Hepatic stellate cell (primary cell): ENCODE data around the gene SLC7A6OS.
"Not testable (repeated sequence)": the region's sequence is repeated elsewhere in the genome, so short reads cannot be mapped to it uniquely, and the experiment has no call there.

ENCODE experiments used
- DNase-seq: peaks from one replicate; pipeline ENCODE4 v3.0.0; 2011; ENCODE audit warnings: low spot score

Gene SLC7A6OS

GRCh38 chr16:68298907-68299561 lies 11.7 kb downstream of the SLC7A6OS start:
- DNase-seq: peak; percentile 23

DNA sequence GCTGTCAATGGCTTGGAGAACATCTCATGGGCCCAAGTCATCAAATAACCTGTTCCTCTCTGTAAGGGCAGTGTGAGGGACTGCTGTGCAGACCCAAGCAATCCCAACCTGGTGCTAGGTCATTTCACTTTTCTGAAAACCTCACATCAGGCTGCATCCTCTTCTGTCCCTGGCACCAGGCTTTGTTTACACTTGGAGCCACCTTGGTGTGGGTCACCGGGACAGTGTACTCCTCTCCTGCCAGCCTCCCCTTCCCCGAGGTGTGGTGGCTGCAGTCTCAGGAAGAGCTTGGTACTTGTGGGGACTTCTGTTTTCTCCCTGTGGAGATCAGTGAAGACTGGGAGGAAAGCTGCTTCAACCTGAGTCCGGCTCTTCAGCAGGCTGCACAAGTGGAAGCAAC lies 12.4 kb downstream of the SLC7A6OS start:
- no peak for DNase-seq

DNA sequence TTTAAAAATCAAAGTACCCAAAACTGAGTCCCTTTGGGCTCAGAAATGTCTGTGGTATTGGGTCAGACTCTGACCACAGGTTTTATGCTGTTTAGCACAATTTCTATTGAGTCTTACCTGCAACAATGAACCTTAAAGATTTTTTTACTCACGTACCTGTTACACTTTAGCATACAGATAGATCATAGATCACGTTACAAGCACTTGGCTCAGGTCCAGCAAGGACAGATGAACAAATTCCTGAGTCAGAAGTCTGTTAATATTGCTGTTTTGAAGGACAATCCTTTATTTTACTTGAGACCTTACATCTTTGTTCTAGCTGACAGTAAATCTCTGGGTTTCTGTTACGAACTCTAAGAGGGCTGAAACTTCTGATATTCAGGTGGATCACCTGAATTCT lies 12.8 kb downstream of the SLC7A6OS start:
- no peak for DNase-seq

GRCh38 chr16:68296693-68297092 lies 14.1 kb downstream of the SLC7A6OS start:
- no peak for DNase-seq

DNA sequence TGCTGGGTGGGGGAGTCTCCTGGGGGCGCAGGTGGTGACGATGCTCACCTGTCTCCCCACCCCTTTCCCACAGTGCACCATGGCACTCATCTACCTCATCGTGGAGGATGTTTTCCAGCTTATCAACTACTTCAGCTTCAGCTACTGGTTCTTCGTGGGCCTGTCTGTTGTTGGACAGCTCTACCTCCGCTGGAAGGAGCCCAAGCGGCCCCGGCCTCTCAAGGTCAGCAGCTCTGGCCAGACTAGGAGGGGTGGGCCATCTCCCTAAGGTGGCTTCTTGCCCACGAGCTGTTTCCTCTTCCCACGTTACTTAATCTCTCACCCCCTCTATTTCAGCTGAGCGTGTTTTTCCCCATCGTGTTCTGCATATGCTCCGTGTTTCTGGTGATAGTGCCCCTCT lies 14.5 kb downstream of the SLC7A6OS start:
- no peak for DNase-seq

- no peak for DNase-seq
Observed at GRCh38 chr16:68292425-68292824, 18.3 kb downstream of the SLC7A6OS start.

- no peak for DNase-seq
Observed at GRCh38 chr16:68291227-68291626, 19.5 kb downstream of the SLC7A6OS start.

GRCh38 chr16:68290450-68290849 lies 20.3 kb downstream of the SLC7A6OS start:
- no peak for DNase-seq

DNA sequence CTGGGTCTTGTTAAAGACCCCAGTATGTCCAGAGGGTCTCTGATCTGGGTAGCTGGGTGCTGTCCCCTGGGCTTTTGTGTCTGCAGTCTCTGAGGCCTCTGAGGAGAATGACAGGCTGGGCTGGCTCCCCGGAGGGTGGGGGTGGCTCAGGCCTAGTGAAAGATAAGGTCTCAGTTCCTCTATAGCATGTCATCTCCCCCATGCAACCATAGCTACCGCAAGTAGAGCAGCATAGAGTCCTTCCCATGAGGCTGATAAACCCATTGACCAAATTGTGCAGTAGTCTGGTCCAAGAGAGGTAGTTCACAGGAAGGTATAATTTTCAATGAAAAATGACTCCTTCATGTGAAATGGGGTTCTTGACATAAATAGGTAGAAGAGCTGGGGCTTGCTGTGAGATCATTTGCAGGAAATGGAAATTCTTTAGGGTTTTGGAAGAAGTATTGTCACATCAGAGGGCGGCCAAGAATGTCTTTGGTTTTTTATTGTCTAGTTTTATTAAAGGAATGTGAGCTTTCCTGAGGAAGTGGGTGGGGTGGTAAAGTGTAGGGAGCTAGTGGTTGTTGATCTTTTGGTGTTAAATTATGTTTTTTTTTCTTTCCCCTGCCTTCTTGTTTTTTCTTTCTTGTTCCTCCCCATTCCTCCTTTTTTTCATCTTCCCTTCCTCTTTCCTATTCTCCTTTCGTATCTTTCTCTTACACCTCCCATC lies 21.0 kb downstream of the SLC7A6OS start:
- DNase-seq: no peak

DNA sequence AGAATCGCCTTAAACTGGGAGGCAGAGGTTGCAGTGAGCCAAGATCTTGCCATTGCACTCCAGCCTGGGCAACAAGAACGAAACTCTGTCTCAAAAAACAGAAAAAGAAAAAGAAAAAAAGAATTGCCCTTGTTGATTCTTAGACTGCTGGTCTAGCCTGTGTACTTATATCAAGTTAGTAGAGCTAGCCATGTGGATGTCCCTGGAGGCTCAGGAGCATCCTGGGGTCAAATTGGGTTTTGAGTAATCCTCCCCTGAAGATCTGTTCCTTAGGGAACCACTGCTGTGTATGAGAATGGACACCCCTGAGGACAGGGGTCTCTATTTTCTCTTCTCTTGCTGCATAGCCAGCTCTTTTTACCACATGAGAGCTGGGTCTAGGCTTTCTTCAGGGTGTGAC lies 21.5 kb downstream of the SLC7A6OS start:
- DNase-seq: no peak

DNA sequence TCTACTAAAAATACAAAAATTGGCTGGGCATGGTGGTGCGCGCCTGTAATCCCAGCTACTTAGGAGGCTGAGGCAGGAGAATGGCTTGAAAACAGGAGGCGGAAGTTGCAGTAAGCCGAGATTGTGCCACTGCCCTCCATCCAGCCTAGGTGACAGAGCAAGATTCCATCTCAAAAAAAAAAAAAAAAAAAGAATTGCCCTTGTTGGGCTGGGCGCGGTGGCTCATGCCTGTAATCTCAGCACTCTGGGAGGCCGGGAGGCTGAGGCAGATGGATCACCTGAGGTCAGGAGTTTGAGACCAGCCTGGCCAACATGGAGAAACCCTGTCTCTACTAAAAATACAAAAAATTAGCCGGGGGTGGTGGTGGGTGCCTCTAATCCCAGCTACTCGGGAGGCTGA lies 21.9 kb downstream of the SLC7A6OS start:
- not testable (repeated sequence) for DNase-seq

DNA sequence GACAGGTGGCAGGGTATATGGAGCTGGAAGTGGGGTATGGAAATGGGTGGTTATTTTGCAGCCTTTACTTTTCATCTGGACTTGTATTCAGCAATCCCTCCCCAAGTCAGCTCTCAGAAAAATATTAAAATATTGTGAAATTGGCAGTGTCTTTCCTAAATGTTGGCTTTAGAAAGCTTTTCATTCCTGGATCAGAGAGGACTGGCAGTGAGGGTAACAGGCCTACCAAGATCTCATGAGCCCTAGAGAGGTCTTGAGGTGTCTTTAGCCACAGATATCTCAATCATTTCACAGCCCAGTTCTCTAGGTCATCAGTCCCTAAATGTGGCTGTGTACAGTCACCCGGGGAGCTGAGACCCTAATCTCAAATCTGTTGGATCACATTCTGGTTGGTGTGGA lies 22.5 kb downstream of the SLC7A6OS start:
- DNase-seq: no peak

DNA sequence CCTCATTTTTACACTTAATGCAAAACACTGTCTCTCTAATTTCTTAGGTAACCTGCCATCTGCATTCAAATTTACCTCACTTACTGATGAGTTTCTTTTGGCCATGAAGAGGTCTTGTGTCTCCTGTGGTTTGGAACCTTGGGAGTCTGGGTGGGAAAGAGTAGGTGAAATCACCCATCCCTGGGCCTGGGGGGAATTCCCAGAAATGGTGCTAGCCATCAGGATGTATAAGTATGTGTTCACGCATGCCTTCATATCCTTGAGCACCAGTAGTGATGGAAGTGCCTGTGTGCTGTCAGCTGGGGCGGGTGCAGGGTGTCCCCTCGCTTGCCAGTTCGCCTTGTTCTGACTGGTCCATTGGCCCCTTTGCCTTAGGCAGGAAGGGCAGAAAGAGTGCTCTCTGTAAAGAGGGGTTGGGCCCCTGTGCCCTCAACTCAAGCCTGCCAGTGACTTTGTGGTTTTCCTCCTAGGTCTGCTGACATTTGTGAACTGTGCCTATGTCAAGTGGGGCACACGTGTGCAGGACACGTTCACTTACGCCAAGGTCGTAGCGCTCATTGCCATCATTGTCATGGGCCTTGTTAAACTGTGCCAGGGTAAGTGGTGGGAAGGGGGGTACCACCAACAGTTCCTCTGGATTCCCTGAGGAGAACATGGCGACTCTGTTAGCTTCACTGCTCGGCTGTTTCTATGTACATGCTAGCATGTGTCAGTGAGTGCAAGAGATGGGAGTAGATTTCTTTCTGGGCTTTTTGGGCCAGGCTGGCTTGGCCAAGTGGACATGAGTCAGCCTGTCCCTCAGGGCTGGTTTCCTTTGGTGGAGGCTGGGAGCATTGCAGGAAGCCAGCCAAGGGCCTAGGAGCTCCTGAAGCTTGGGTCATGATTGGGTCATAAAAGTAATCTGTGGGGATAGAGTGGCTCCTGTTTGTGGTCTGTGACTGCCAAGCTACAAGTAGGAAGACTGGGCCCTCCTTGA lies 23.2 kb downstream of the SLC7A6OS start:
- peak; percentile 86 for DNase-seq

DNA sequence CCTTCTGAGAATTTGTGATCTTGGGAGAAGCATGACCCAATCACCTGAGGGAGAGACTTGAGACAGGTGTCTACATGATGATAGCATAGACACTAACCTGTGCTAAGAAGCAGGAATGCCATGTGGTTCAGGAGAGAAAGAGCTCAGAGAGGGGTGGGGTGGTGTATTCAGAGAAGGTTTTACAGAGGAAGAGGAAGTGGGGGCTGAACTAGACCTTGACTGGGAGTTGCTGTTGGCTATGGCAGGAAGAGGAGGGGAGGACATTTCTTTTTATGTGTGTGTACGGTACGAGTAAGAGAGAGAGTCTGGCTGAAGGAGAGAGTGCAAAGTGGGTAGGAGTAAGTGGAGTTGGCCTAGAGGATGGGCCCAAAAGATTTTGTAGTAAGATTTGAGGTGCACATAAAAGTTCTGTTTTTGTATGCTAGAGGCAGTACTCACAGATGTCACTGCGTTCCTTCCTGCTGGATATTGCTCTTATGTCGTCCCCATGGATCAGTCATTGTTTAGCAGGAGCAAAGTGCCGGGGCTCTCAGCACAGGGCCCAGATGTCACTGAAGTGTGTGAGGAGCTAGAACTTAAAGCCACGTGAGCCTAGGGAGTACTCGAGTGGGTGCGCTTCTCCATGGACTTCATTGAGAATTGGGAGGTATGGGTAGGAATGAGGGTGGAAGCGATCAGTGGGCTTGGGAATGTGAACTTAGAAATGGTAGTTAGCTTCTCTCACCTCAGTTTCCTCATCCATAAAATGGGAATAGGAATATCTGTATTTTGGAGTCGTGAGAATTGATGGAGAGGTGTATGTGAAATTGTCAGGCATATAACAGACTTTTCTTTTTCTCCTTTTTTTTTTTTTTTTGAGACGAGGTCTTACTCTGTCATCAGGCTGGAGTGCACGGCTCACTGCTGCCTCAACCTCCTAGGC lies 24.3 kb downstream of the SLC7A6OS start:
- DNase-seq: no peak

DNA sequence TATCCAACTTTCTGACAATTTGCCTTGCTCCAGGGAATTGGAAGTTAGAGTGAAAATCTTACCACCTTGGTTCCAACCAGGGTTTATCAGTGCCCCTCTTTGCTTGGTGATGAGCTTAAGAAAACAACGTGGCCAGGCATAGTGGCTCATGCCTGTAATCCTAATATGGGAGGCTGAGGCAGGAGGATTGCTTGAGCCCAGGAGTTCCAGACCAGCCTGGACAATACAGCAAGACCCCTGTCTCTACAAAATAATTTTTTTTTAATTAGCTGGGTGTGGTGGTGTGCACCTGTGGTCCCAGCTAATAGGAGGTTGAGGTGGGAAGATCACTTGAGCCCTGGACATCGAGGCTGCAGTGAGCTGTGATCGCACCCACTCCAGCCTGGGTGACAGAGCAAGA lies 25.1 kb downstream of the SLC7A6OS start:
- DNase-seq: no peak

DNA sequence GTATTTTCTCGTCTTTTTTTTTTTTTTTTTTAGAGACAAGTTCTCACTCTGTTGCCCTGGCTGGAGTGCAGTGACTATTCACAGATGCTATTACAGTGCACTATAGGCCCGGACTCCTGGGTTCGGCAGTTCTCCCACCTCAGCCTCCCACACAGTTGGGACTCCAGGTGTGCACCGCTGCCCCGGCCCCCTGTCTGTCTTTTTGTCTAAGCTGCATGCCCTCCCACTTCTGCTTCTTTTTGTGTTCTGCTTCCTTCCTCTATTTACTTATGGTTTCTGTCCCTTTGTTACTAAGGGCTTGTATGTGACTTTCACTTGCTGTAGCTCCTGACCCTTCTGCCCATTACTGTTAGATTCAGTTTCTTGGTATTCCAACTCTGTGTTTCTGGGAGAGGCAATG lies 25.9 kb downstream of the SLC7A6OS start:
- no peak for DNase-seq

- DNase-seq: no peak
Observed at GRCh38 chr16:68283801-68284598, 26.7 kb downstream of the SLC7A6OS start.

- no peak for DNase-seq
Observed at GRCh38 chr16:68283346-68283745, 27.4 kb downstream of the SLC7A6OS start.

- DNase-seq: no peak
Observed at GRCh38 chr16:68282064-68282452, 28.7 kb downstream of the SLC7A6OS start.

- no peak for DNase-seq
Observed at GRCh38 chr16:68281368-68282063, 29.2 kb downstream of the SLC7A6OS start.
